ENCODE measurements around the gene SLC11A2.
"Not testable (repeated sequence)": the region's sequence is repeated elsewhere in the genome, so short reads cannot be mapped to it uniquely, and the experiment has no call there.

SLC11A2 gene

GRCh38 chr12:51025338-51025835 is 797 bp downstream of the SLC11A2 start:
- DNase-seq: no peak

GRCh38 chr12:51023625-51024382 is 2.4 kb downstream of the SLC11A2 start:
- no peak for DNase-seq

GRCh38 chr12:51021694-51022093 is 4.5 kb downstream of the SLC11A2 start:
- DNase-seq: no peak

GRCh38 chr12:51020448-51021182 is 5.6 kb downstream of the SLC11A2 start:
- no peak for DNase-seq

- DNase-seq: no peak
Measured at GRCh38 chr12:51019927-51020326, 6.3 kb downstream of the SLC11A2 start.

GRCh38 chr12:51018956-51019355 is 7.2 kb downstream of the SLC11A2 start:
- no peak for DNase-seq

- DNase-seq: no peak
Measured at GRCh38 chr12:51017452-51017851, 8.7 kb downstream of the SLC11A2 start.

- DNase-seq: not testable (repeated sequence)
Measured at GRCh38 chr12:51014467-51014866, 11.7 kb downstream of the SLC11A2 start.

- no peak for DNase-seq
Measured at GRCh38 chr12:51013441-51013840, 12.7 kb downstream of the SLC11A2 start.

- DNase-seq: peak in 1 of 2 experiments; percentile 4
Measured at GRCh38 chr12:51012570-51013236, 13.5 kb downstream of the SLC11A2 start.

- peak in 1 of 2 experiments; percentile 41 for DNase-seq
Measured at GRCh38 chr12:51011955-51012354, 14.2 kb downstream of the SLC11A2 start.

- DNase-seq: no peak
Measured at GRCh38 chr12:51009056-51009440, 17.1 kb downstream of the SLC11A2 start.

- no peak for DNase-seq
Measured at GRCh38 chr12:51008329-51009055, 17.7 kb downstream of the SLC11A2 start.

- DNase-seq: no peak
Measured at GRCh38 chr12:51005671-51006070, 20.5 kb downstream of the SLC11A2 start.

- no peak for DNase-seq
Measured at GRCh38 chr12:51005030-51005429, 21.2 kb downstream of the SLC11A2 start.

GRCh38 chr12:51004504-51004903 is 21.7 kb downstream of the SLC11A2 start:
- DNase-seq: no peak

- DNase-seq: no peak
Measured at GRCh38 chr12:51001799-51002198, 24.4 kb downstream of the SLC11A2 start.

GRCh38 chr12:51000245-51000644 is 25.9 kb downstream of the SLC11A2 start:
- no peak for DNase-seq

- DNase-seq: no peak
Measured at GRCh38 chr12:50999093-50999492, 27.1 kb downstream of the SLC11A2 start.

GRCh38 chr12:50992819-50993218 is 33.4 kb downstream of the SLC11A2 start:
- peak in 1 of 2 experiments; percentile 37 for DNase-seq

- DNase-seq: no peak
Measured at GRCh38 chr12:50991291-50991690, 34.9 kb downstream of the SLC11A2 start.

GRCh38 chr12:50990791-50991190 is 35.4 kb downstream of the SLC11A2 start:
- no peak for DNase-seq
